ENCODE data around the gene NR3C2. TPM values are rescaled to one million over a fixed set of nuclear protein-coding genes. Genes with fewer than 3 reads are reported as not detected.
"Not testable (repeated sequence)": the region's sequence is repeated elsewhere in the genome, so short reads cannot be mapped to it uniquely, and the experiment has no call there.

Gene NR3C2
- total RNA-seq, 2 donors from 2014 or later, result 14.6 to 17.4 TPM

- WGBS, result 91% methylated on average over 16 of the region's 17 CpGs
- DNase-seq (ENCODE audit: low spot score), result no peak
- H3K9me3 ChIP-seq, result no peaks in the 10 kb centered on the region
- H3K27ac ChIP-seq, result no peak overlapping the region
- H3K27me3 ChIP-seq (replicated peaks; ENCODE audit: insufficient read depth), result no peaks in the 10 kb centered on the region
- no peaks in the 10 kb centered on the region for H3K4me1 ChIP-seq (replicated peaks)
- TF ChIP-seq POLR2AphosphoS5 (IDR thresholded peaks at IDR 0.05), result no peak
- TF ChIP-seq CTCF (IDR thresholded peaks at IDR 0.05), result no peak
- no peak for TF ChIP-seq POLR2A (IDR thresholded peaks at IDR 0.05)
- intact Hi-C loops (cut with DNase I), result no loop called here
- H3K4me3 ChIP-seq, result no peak overlapping the region
- no peaks in the 10 kb centered on the region for H3K36me3 ChIP-seq
Observed at GRCh38 chr4:148090503-148091476, 351.4 kb downstream of the NR3C2 start.

- no peaks in the 10 kb centered on the region for H3K9me3 ChIP-seq
- H3K27me3 ChIP-seq (replicated peaks; ENCODE audit: insufficient read depth), result no peaks in the 10 kb centered on the region
- intact Hi-C loops (cut with DNase I), result no loop called here
- TF ChIP-seq POLR2AphosphoS5 (IDR thresholded peaks at IDR 0.05) (no peak), POLR2A (IDR thresholded peaks at IDR 0.05) (no peak), CTCF (IDR thresholded peaks at IDR 0.05) (no peak)
- H3K27ac ChIP-seq, result no peak overlapping the region
- H3K4me3 ChIP-seq, result no peak overlapping the region
- DNase-seq (ENCODE audit: low spot score), result no peak
- H3K36me3 ChIP-seq, result no peaks in the 10 kb centered on the region
- WGBS, result 91% methylated on average over 6 of the region's 6 CpGs
- H3K4me1 ChIP-seq (replicated peaks), result no peaks in the 10 kb centered on the region
Observed at GRCh38 chr4:148090029-148090428, 352.2 kb downstream of the NR3C2 start.

- Histone ChIP-seq H3K4me1 (replicated peaks) (no peaks in the 10 kb centered on the region), H3K27me3 (replicated peaks; ENCODE audit: insufficient read depth) (no peaks in the 10 kb centered on the region), H3K36me3 (no peaks in the 10 kb centered on the region), H3K27ac (no peak overlapping the region), H3K4me3 (no peak overlapping the region), H3K9me3 (no peaks in the 10 kb centered on the region)
- DNase-seq (ENCODE audit: low spot score), result no peak
- WGBS, result 98% methylated on average over 6 of the region's 6 CpGs
- intact Hi-C loops (cut with DNase I), result no loop called here
- TF ChIP-seq CTCF (IDR thresholded peaks at IDR 0.05), result no peak
- no peak for TF ChIP-seq POLR2AphosphoS5 (IDR thresholded peaks at IDR 0.05)
- TF ChIP-seq POLR2A (IDR thresholded peaks at IDR 0.05), result no peak
Observed at GRCh38 chr4:148089624-148090023, 352.6 kb downstream of the NR3C2 start.

GRCh38 chr4:148083073-148083472 lies 359.1 kb downstream of the NR3C2 start:
- H3K9me3 ChIP-seq; DNase-seq (ENCODE audit: low spot score); H3K4me1 ChIP-seq (replicated peaks); H3K27me3 ChIP-seq (replicated peaks; ENCODE audit: insufficient read depth); H3K36me3 ChIP-seq; intact Hi-C loops (cut with DNase I); H3K27ac ChIP-seq; H3K4me3 ChIP-seq: not testable (repeated sequence)
- WGBS, result 98% methylated on average over 4 of the region's 4 CpGs

GRCh38 chr4:148081745-148082144 lies 360.5 kb downstream of the NR3C2 start:
- DNase-seq (ENCODE audit: low spot score), result no peak
- intact Hi-C loops (cut with DNase I), result no loop called here
- Histone ChIP-seq H3K36me3 (no peaks in the 10 kb centered on the region), H3K27ac (no peak overlapping the region), H3K4me1 (replicated peaks) (no peaks in the 10 kb centered on the region), H3K27me3 (replicated peaks; ENCODE audit: insufficient read depth) (no peaks in the 10 kb centered on the region), H3K4me3 (no peak overlapping the region), H3K9me3 (no peaks in the 10 kb centered on the region)
- WGBS, result 98% methylated on average over 3 of the region's 3 CpGs
- TF ChIP-seq CTCF (IDR thresholded peaks at IDR 0.05) (no peak), POLR2AphosphoS5 (IDR thresholded peaks at IDR 0.05) (no peak), POLR2A (IDR thresholded peaks at IDR 0.05) (no peak)

Measured in prostate gland (tissue), 2 donors.